ENCODE measurements around the gene PTGES3. TPM values are rescaled to one million over a fixed set of nuclear protein-coding genes. Genes with fewer than 3 reads are reported as not detected.
A peak's percentile ranks its signal among the peaks of the same experiment; 100 is the strongest.

Gene PTGES3
- total RNA-seq, 1 donor, result 96.7 TPM

DNA sequence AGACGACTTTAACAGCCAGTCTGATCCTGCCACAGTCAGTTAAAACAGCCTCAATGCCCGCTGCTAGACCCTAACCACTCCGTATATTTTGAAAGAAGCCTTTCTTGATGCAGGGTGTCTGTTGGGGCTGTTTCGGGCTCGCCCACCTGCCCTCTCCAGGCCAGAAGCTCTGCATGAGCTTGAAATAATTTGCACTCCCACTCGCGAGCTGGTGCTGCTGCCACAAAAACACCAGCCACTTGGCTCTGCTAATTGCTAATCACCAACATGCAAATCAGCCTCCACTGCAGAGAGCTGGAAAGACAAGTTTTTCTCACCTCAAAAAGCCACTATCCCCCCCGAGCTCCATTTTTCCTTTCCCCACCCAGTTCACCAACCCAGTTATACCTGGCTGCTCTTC lies 73.5 kb downstream of the PTGES3 start:
- no peak overlapping the region for H3K4me3 ChIP-seq (ENCODE audit: low read depth, low read length)
- TF ChIP-seq, protein P1, sequence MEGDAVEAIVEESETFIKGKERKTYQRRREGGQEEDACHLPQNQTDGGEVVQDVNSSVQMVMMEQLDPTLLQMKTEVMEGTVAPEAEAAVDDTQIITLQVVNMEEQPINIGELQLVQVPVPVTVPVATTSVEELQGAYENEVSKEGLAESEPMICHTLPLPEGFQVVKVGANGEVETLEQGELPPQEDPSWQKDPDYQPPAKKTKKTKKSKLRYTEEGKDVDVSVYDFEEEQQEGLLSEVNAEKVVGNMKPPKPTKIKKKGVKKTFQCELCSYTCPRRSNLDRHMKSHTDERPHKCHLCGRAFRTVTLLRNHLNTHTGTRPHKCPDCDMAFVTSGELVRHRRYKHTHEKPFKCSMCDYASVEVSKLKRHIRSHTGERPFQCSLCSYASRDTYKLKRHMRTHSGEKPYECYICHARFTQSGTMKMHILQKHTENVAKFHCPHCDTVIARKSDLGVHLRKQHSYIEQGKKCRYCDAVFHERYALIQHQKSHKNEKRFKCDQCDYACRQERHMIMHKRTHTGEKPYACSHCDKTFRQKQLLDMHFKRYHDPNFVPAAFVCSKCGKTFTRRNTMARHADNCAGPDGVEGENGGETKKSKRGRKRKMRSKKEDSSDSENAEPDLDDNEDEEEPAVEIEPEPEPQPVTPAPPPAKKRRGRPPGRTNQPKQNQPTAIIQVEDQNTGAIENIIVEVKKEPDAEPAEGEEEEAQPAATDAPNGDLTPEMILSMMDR (IDR thresholded peaks at IDR 0.05; ENCODE audit: insufficient read depth, low read depth, low read length), result no peak
- no peak for DNase-seq (ENCODE audit: low read depth)

Small RNA genes lying within 50 kb of the gene (small RNA-seq; reads per million reads assigned to genes)
- gene RN7SL809P, result not detected
- 4,871 reads per million, percentile 100 among the genes with 10 or more reads in this experiment for gene SNORD59A

Other genes starting within 250 kb of the PTGES3 start
- 7.1 and 7.8 TPM in 2 replicates for gene TIMELESS, start 238.9 kb downstream of the PTGES3 start, total RNA-seq
- gene MIP, start 233.6 kb downstream of the PTGES3 start, total RNA-seq, result not detected in 2 replicates
- 2.3 and 3.0 TPM in 2 replicates for gene SPRYD4, start 219.7 kb downstream of the PTGES3 start, total RNA-seq
- under 0.01 TPM in 1 of 2 replicates, not detected in the other for gene GLS2, start 200.1 kb downstream of the PTGES3 start, total RNA-seq
- 21.9 and 32.8 TPM in 2 replicates for gene RBMS2, start 166.5 kb downstream of the PTGES3 start, total RNA-seq
- 44.8 and 57.9 TPM in 2 replicates for gene BAZ2A, start 58.0 kb downstream of the PTGES3 start, total RNA-seq
- 339 and 449 TPM in 2 replicates for gene ATP5F1B, start 42.3 kb downstream of the PTGES3 start, total RNA-seq
- 656 and 670 TPM in 2 replicates for gene NACA, start 37.0 kb upstream of the PTGES3 start, total RNA-seq
- 6.4 and 10.8 TPM in 2 replicates for gene PRIM1, start 64.0 kb upstream of the PTGES3 start, total RNA-seq
- 3.5 and 4.2 TPM in 2 replicates for gene HSD17B6, start 75.0 kb upstream of the PTGES3 start, total RNA-seq
- gene SDR9C7, start 246.1 kb upstream of the PTGES3 start, total RNA-seq, result not detected in 2 replicates